ENCODE results near the gene SPATA21. TPM values are rescaled to one million over a fixed set of nuclear protein-coding genes. Genes with fewer than 3 reads are reported as not detected.

The SPATA21 gene
- total and polyA plus RNA-seq, 2 donors (not counting 3 experiments of a cell fraction or from before 2014, with no cell fraction given) = not detected

DNA sequence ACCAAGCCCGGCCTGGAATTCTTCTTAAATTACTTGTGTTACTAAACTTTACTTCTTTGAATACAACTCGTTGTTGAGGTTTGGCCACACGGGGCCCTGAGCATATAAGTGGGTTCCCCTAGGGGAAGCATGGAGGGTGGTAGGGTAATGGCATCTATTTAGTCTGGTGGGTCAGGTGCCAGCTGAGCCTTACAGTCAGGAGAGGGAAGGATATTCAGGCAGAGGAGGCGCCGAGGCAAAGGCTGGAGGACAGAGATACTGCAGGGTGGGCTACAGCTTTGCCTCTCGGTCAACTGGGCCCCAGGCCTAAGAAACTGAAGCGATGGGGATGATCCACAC lies 2.9 kb upstream of the SPATA21 start:
- Histone ChIP-seq H3K9me1 (replicated peaks; ENCODE audit: control insufficient read depth, extremely low read depth, insufficient read depth, low read length) (no peaks in the 10 kb centered on the region), H3K9ac (replicated peaks; ENCODE audit: extremely low read depth, insufficient read depth, low read length) (no peak overlapping the region), H3K4me2 (ENCODE audit: insufficient read depth, low read length) (peak overlapping the region; percentile 23), H3K36me3 (ENCODE audit: control insufficient read depth in 2 of 2, extremely low read depth in 1 of 2, insufficient read depth in 2 of 2, low read length in 2 of 2) (peaks cover 9 to 18% of the 10 kb centered on the region in 2 experiments), H3K27me3 (ENCODE audit: control insufficient read depth in 2 of 2, insufficient read depth in 2 of 2, low read length in 2 of 2) (no peaks in the 10 kb centered on the region), H4K20me1 (replicated peaks; ENCODE audit: control insufficient read depth, extremely low read depth, insufficient read depth, low read length) (no peaks in the 10 kb centered on the region), H2AFZ (ENCODE audit: low read depth, low read length) (peak overlapping the region; percentile 83), H3K79me2 (ENCODE audit: control insufficient read depth, insufficient read depth, low read length) (peaks cover 33% of the 10 kb centered on the region), H3K27ac (ENCODE audit: insufficient read depth, low read depth, low read length) (no peak overlapping the region), H3K9me3 (replicated peaks; ENCODE audit: control insufficient read depth, insufficient read depth, low read length) (no peaks in the 10 kb centered on the region), H3K4me3 (replicated peaks in 1 of 3; ENCODE audit: insufficient read depth in 1 of 3, low read depth in 1 of 3, low read length in 3 of 3) (no peak overlapping the region), H3K4me1 (ENCODE audit: control insufficient read depth, extremely low read depth, insufficient read depth, low read length) (peaks cover 12% of the 10 kb centered on the region)
- dilution Hi-C loops (cut with MboI; ENCODE audit: extremely low pct_ligation_motif_present, low sequenced_read_pairs) (no loop called here), intact Hi-C loops (cut with micrococcal nuclease) (loop anchor here (1.0 to 10.0 kb wide), 6 partner anchors 59 to 235 kb away; partner anchors contain the start of genes FBXO42, NBPF1 and SZRD1)
- no TSS peak for BruUV-seq (replicated peaks)
- POLR2A ChIA-PET = interaction anchor here (0.6 kb wide), 2 partner anchors 74 to 292 kb away, joined by 3 to 4 read pairs; no protein-coding TSS in a partner anchor
- CTCF ChIA-PET = interaction anchor here (0.7 to 2.9 kb wide), 15 partner anchors 8 to 512 kb away, joined by 3 to 24 read pairs (median 4); partner anchors contain the start of genes FBXO42 and SZRD1
- FAIRE-seq (no peak), DNase-seq (ENCODE audit: low read depth, low spot score) (no peak)
- TF ChIP-seq POLR2AphosphoS5 (IDR thresholded peaks at IDR 0.05; ENCODE audit: insufficient read depth, low read depth, low read length) = no peak
- TF ChIP-seq, protein P1, sequence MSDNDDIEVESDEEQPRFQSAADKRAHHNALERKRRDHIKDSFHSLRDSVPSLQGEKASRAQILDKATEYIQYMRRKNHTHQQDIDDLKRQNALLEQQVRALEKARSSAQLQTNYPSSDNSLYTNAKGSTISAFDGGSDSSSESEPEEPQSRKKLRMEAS (IDR thresholded peaks at IDR 0.05; ENCODE audit: insufficient read depth, insufficient read length) = no peak

- CTCF ChIA-PET = interaction anchor here (2.9 kb wide), 1 partner anchor 76 kb away, joined by 24 read pairs; no protein-coding TSS in a partner anchor
- Histone ChIP-seq H3K4me2 (ENCODE audit: insufficient read depth, low read length) (no peak overlapping the region), H3K4me1 (ENCODE audit: control insufficient read depth, extremely low read depth, insufficient read depth, low read length) (peaks cover 12% of the 10 kb centered on the region), H3K27ac (ENCODE audit: insufficient read depth, low read depth, low read length) (no peak overlapping the region), H2AFZ (ENCODE audit: low read depth, low read length) (no peak overlapping the region), H3K36me3 (ENCODE audit: control insufficient read depth in 2 of 2, extremely low read depth in 1 of 2, insufficient read depth in 2 of 2, low read length in 2 of 2) (peaks cover 5 to 8% of the 10 kb centered on the region in 2 experiments), H3K9me1 (replicated peaks; ENCODE audit: control insufficient read depth, extremely low read depth, insufficient read depth, low read length) (no peaks in the 10 kb centered on the region), H3K27me3 (ENCODE audit: control insufficient read depth in 2 of 2, insufficient read depth in 2 of 2, low read length in 2 of 2) (no peaks in the 10 kb centered on the region), H3K4me3 (replicated peaks in 1 of 3; ENCODE audit: insufficient read depth in 1 of 3, low read depth in 1 of 3, low read length in 3 of 3) (no peak overlapping the region), H4K20me1 (replicated peaks; ENCODE audit: control insufficient read depth, extremely low read depth, insufficient read depth, low read length) (no peaks in the 10 kb centered on the region), H3K9me3 (replicated peaks; ENCODE audit: control insufficient read depth, insufficient read depth, low read length) (no peaks in the 10 kb centered on the region), H3K79me2 (ENCODE audit: control insufficient read depth, insufficient read depth, low read length) (peaks cover 32% of the 10 kb centered on the region), H3K9ac (replicated peaks; ENCODE audit: extremely low read depth, insufficient read depth, low read length) (no peak overlapping the region)
- intact Hi-C loops (cut with micrococcal nuclease) (no loop called here), dilution Hi-C loops (cut with MboI; ENCODE audit: extremely low pct_ligation_motif_present, low sequenced_read_pairs) (no loop called here)
- DNase-seq (ENCODE audit: low read depth, low spot score) (no peak), FAIRE-seq (no peak)
- POLR2A ChIA-PET = no interaction called here
- no TSS peak for BruUV-seq (replicated peaks)
- TF ChIP-seq EZH2 (IDR thresholded peaks at IDR 0.05; ENCODE audit: borderline replicate concordance, low read depth, low read length, severe bottlenecking) = no peak
- no peak for TF ChIP-seq FOS (IDR thresholded peaks at IDR 0.05; ENCODE audit: borderline replicate concordance, insufficient read depth, low read length)
- TF ChIP-seq, protein P2, sequence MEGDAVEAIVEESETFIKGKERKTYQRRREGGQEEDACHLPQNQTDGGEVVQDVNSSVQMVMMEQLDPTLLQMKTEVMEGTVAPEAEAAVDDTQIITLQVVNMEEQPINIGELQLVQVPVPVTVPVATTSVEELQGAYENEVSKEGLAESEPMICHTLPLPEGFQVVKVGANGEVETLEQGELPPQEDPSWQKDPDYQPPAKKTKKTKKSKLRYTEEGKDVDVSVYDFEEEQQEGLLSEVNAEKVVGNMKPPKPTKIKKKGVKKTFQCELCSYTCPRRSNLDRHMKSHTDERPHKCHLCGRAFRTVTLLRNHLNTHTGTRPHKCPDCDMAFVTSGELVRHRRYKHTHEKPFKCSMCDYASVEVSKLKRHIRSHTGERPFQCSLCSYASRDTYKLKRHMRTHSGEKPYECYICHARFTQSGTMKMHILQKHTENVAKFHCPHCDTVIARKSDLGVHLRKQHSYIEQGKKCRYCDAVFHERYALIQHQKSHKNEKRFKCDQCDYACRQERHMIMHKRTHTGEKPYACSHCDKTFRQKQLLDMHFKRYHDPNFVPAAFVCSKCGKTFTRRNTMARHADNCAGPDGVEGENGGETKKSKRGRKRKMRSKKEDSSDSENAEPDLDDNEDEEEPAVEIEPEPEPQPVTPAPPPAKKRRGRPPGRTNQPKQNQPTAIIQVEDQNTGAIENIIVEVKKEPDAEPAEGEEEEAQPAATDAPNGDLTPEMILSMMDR (IDR thresholded peaks at IDR 0.05; ENCODE audit: extremely low read depth in 1 of 2, insufficient read depth in 1 of 2, low read depth in 1 of 2, low read length in 2 of 2) = no peak
- no peak for TF ChIP-seq MYC (IDR thresholded peaks at IDR 0.05; ENCODE audit: low read depth, low read length)
- TF ChIP-seq GATA2 (IDR thresholded peaks at IDR 0.05; ENCODE audit: insufficient read depth, insufficient read length, low read depth, low read length) = no peak
- TF ChIP-seq, protein P1 (IDR thresholded peaks at IDR 0.05; ENCODE audit: insufficient read depth, insufficient read length) = no peak
- TF ChIP-seq JUN (IDR thresholded peaks at IDR 0.05; ENCODE audit: borderline replicate concordance, insufficient read depth, insufficient read length, low read depth) = no peak
- TF ChIP-seq POLR2AphosphoS5 (IDR thresholded peaks at IDR 0.05; ENCODE audit: insufficient read depth, low read depth, low read length) = no peak
- no peak for TF ChIP-seq POLR2A (IDR thresholded peaks at IDR 0.05; ENCODE audit: low read depth, low read length)
Measured at GRCh38 chr1:16438924-16439323, 1.7 kb upstream of the SPATA21 start.
